GM23248 (cell line): ENCODE measurements around the gene LDB2. TPM values are rescaled to one million over a fixed set of nuclear protein-coding genes. Genes with fewer than 3 reads are reported as not detected.

Source experiments
- DNase-seq: peaks from one replicate; pipeline ENCODE4 v3.0.0-alpha.2; 2015
- H2AFZ ChIP-seq: fragments of 200-600 bp; sonication (generic); 2 replicates; pipeline ENCODE4 v1.6.1; 2016; ENCODE audit warnings: antibody characterized with exemption
- H3F3A ChIP-seq: fragments of 200-600 bp; sonication (generic); 2 replicates; pipeline ENCODE4 v1.6.1; 2016; ENCODE audit warnings: mild to moderate bottlenecking, antibody characterized with exemption, mixed run types; ENCODE audit not compliant: insufficient read depth
- H3K27ac ChIP-seq: fragments of 200-600 bp; sonication (generic); 2 replicates; pipeline ENCODE4 v1.5.1; 2016; ENCODE audit warnings: mild to moderate bottlenecking
- H3K27me3 ChIP-seq: fragments of 200-600 bp; sonication (generic); replicated peaks from 2 replicates; pipeline ENCODE4 v1.6.1; 2016; ENCODE audit warnings: mild to moderate bottlenecking; ENCODE audit not compliant: insufficient read depth
- H3K36me3 ChIP-seq: fragments of 200-600 bp; sonication (generic); 2 replicates; pipeline ENCODE4 v1.6.1; 2016; ENCODE audit warnings: low read depth, mild to moderate bottlenecking
- H3K4me1 ChIP-seq: fragments of 200-600 bp; sonication (generic); 2 replicates; pipeline ENCODE4 v1.6.1; 2016; ENCODE audit warnings: mild to moderate bottlenecking; ENCODE audit not compliant: insufficient read depth
- H3K4me2 ChIP-seq: fragments of 200-600 bp; sonication (generic); one replicate; pipeline ENCODE4 v1.6.1; 2016; ENCODE audit warnings: mild to moderate bottlenecking; ENCODE audit not compliant: unreplicated experiment
- H3K4me3 ChIP-seq: fragments of 200-600 bp; sonication (generic); 2 replicates; pipeline ENCODE4 v1.5.1; 2016; ENCODE audit warnings: mild to moderate bottlenecking
- H3K79me2 ChIP-seq: fragments of 200-600 bp; sonication (generic); 2 replicates; pipeline ENCODE4 v1.6.1; 2016; ENCODE audit warnings: mild to moderate bottlenecking; ENCODE audit not compliant: insufficient read depth
- H3K9ac ChIP-seq: fragments of 200-600 bp; sonication (generic); 2 replicates; pipeline ENCODE4 v1.6.1; 2016; ENCODE audit warnings: mild to moderate bottlenecking
- H3K9me2 ChIP-seq: fragments of 200-600 bp; sonication (generic); 2 replicates; pipeline ENCODE4 v1.6.1; 2016; ENCODE audit warnings: mixed run types, mild to moderate bottlenecking, moderate library complexity; ENCODE audit not compliant: insufficient read depth
- H3K9me3 ChIP-seq: fragments of 200-600 bp; sonication (generic); one replicate; pipeline ENCODE4 v1.6.1; 2017; ENCODE audit warnings: low read depth
- H4K20me1 ChIP-seq: fragments of 200-600 bp; sonication (generic); 2 replicates; pipeline ENCODE4 v1.6.0; 2016; ENCODE audit not compliant: insufficient read depth
- EZH2 ChIP-seq: fragments of 200-600 bp; sonication (generic); IDR thresholded peaks from 2 replicates; pipeline ENCODE4 v1.6.1; 2018; ENCODE audit warnings: antibody characterized with exemption, mild to moderate bottlenecking; ENCODE audit not compliant: insufficient read depth, poor library complexity, severe bottlenecking
- EZH2phosphoT487 ChIP-seq: fragments of 200-600 bp; sonication (generic); IDR thresholded peaks from 2 replicates; pipeline ENCODE4 v1.6.1; 2018; ENCODE audit warnings: antibody characterized with exemption, moderate library complexity, mild to moderate bottlenecking, low read depth; ENCODE audit not compliant: insufficient read depth
- WGBS, 2 experiments: methylation state at CpG; one replicate each; pipeline ENCODE4 v1.1.6; 2015 to 2017; ENCODE audit warnings: low lambda C conversion rate in 2 of 2, low coverage in 1 of 2; ENCODE audit errors: missing lambda C conversion rate in 2 of 2; 5-methylcytosine and 5-hydroxymethylcytosine counted together
- in situ Hi-C: fragments of 300-500 bp; cut with MboI; formaldehyde crosslinking; loops from 2 replicates; pipeline ENCODE4 v1.15.0; 2020
- polyA plus RNA-seq: library from polyadenylated mRNA; unstranded; fragments of >200 nt; fragmentation: Nextera tagmentation; extraction: Ambion mirVana; gene quantifications from 2 replicates; pipeline ENCODE4 v1.2.1, GENCODE V29; 2016
- total RNA-seq: library from RNA; depleted of rRNA; stranded (reverse); fragments of >200 nt; shearing (Covaris generic); gene quantifications from 2 replicates; pipeline ENCODE4 v1.2.3, GENCODE V29; 2014

Gene LDB2
- total and polyA plus RNA-seq, 2 experiments from 2014 or later: 52.8 to 76.6 TPM

- H3K27ac ChIP-seq: peak overlapping the region; percentile 95
- no peaks in the 10 kb centered on the region for H4K20me1 ChIP-seq
- H3K79me2 ChIP-seq: peaks cover 38% of the 10 kb centered on the region
- peak; percentile 90 for DNase-seq
- H3K4me2 ChIP-seq: peak overlapping the region; percentile 79
- H3K36me3 ChIP-seq: no peaks in the 10 kb centered on the region
- peaks cover 19% of the 10 kb centered on the region for H3F3A ChIP-seq
- in situ Hi-C loops: no loop called here
- H3K9me3 ChIP-seq: no peaks in the 10 kb centered on the region
- H3K27me3 ChIP-seq: no peaks in the 10 kb centered on the region
- H2AFZ ChIP-seq: no peak overlapping the region
- peak overlapping the region; percentile 66 for H3K9ac ChIP-seq
- WGBS, 2 experiments: 5 to 8% methylated on average over 6 of the region's 6 CpGs
- TF ChIP-seq EZH2phosphoT487: no peak
- TF ChIP-seq EZH2: no peak
- peak overlapping the region; percentile 43 for H3K4me3 ChIP-seq
- peaks cover 28% of the 10 kb centered on the region for H3K4me1 ChIP-seq
- no peaks in the 10 kb centered on the region for H3K9me2 ChIP-seq
Observed at GRCh38 chr4:16627999-16628398, 270.4 kb downstream of the LDB2 start.

- in situ Hi-C loops: no loop called here
- no peaks in the 10 kb centered on the region for H3K9me3 ChIP-seq
- H2AFZ ChIP-seq: no peak overlapping the region
- WGBS, 2 experiments: 0% methylated on average over 5 of the region's 5 CpGs
- H3K27ac ChIP-seq: peak overlapping the region; percentile 95
- H3F3A ChIP-seq: peaks cover 19% of the 10 kb centered on the region
- no peak for TF ChIP-seq EZH2
- no peak for TF ChIP-seq EZH2phosphoT487
- no peaks in the 10 kb centered on the region for H4K20me1 ChIP-seq
- peak overlapping the region; percentile 79 for H3K4me2 ChIP-seq
- DNase-seq: peak; percentile 96
- no peaks in the 10 kb centered on the region for H3K9me2 ChIP-seq
- H3K79me2 ChIP-seq: peaks cover 46% of the 10 kb centered on the region
- H3K9ac ChIP-seq: peak overlapping the region; percentile 66
- H3K4me1 ChIP-seq: peaks cover 28% of the 10 kb centered on the region
- H3K4me3 ChIP-seq: peak overlapping the region; percentile 43
- no peaks in the 10 kb centered on the region for H3K27me3 ChIP-seq
- no peaks in the 10 kb centered on the region for H3K36me3 ChIP-seq
Observed at GRCh38 chr4:16626945-16627344, 271.5 kb downstream of the LDB2 start.

DNA sequence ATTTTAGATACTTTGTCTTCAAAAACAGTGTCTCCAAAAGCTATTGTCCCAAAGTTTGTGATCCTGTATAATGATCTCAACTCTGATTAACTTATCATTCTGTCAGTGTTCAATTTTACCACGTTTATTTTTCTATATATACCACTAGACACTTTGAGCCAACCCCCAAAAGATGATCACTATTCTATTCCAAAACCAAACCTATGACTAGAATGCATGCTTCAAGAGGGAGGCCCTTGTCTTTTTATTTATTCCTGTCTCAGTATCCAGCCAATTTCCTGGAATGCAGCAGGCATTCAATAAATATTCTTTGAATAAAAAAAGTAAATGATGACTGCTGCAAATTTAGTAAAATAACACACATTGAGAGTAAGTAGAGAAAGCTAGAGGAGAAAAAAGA, 275.6 kb downstream of the LDB2 start:
- H4K20me1 ChIP-seq: no peaks in the 10 kb centered on the region
- H2AFZ ChIP-seq: no peak overlapping the region
- H3K27ac ChIP-seq: no peak overlapping the region
- no peaks in the 10 kb centered on the region for H3K9me3 ChIP-seq
- H3K27me3 ChIP-seq: no peaks in the 10 kb centered on the region
- H3F3A ChIP-seq: peaks cover 17% of the 10 kb centered on the region
- peaks cover 17% of the 10 kb centered on the region for H3K4me1 ChIP-seq
- no peak overlapping the region for H3K4me2 ChIP-seq
- H3K4me3 ChIP-seq: no peak overlapping the region
- 39 to 46% methylated on average over 1 of the region's 1 CpG for WGBS, 2 experiments
- peaks cover 36% of the 10 kb centered on the region for H3K79me2 ChIP-seq
- TF ChIP-seq EZH2: no peak
- H3K36me3 ChIP-seq: no peaks in the 10 kb centered on the region
- H3K9ac ChIP-seq: no peak overlapping the region
- no peaks in the 10 kb centered on the region for H3K9me2 ChIP-seq
- in situ Hi-C loops: no loop called here
- DNase-seq: no peak

- peaks cover 61% of the 10 kb centered on the region for H3K79me2 ChIP-seq
- TF ChIP-seq EZH2phosphoT487: no peak
- TF ChIP-seq EZH2: no peak
- in situ Hi-C loops: no loop called here
- H3K9me2 ChIP-seq: no peaks in the 10 kb centered on the region
- H3F3A ChIP-seq: no peaks in the 10 kb centered on the region
- H3K9ac ChIP-seq: no peak overlapping the region
- H3K9me3 ChIP-seq: no peaks in the 10 kb centered on the region
- H3K27me3 ChIP-seq: no peaks in the 10 kb centered on the region
- DNase-seq: peak; percentile 66
- peak overlapping the region; percentile 39 for H3K4me3 ChIP-seq
- no peaks in the 10 kb centered on the region for H3K36me3 ChIP-seq
- H3K4me1 ChIP-seq: no peaks in the 10 kb centered on the region; the same call in 1 of the 2 replicates
- peak overlapping the region; percentile 39 for H2AFZ ChIP-seq
- no peak overlapping the region for H3K27ac ChIP-seq
- WGBS, 2 experiments: 53 to 54% methylated on average over 5 of the region's 5 CpGs
- peak overlapping the region; percentile 54 for H3K4me2 ChIP-seq
- H4K20me1 ChIP-seq: no peaks in the 10 kb centered on the region
Observed at GRCh38 chr4:16617435-16617834, 281.0 kb downstream of the LDB2 start.

DNA sequence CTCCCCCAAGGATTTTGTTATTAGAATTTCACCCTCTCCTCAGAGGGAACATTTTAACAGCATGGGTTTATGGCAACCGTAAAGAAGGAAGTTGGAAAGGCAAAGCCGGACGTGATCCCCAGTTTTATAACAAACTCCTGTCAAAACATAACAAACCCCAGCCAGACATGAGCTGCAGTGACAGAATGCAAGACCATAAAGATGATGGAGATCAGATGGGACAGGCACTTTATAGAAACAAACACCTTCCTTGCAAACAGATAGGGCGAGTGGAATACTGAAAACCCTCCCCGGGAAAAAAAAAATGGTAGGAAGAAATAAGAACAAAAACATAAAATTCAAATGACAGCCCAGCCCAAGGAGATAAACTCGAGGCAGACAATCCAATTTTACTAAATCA, 281.4 kb downstream of the LDB2 start:
- Histone ChIP-seq H3K9me3 (no peaks in the 10 kb centered on the region), H3K79me2 (peaks cover 61% of the 10 kb centered on the region), H3F3A (no peaks in the 10 kb centered on the region), H3K4me2 (peak overlapping the region; percentile 54), H3K36me3 (no peaks in the 10 kb centered on the region), H3K9me2 (no peaks in the 10 kb centered on the region), H3K27ac (no peak overlapping the region), H3K4me3 (peak overlapping the region; percentile 39), H3K27me3 (no peaks in the 10 kb centered on the region), H3K4me1 (no peaks in the 10 kb centered on the region; the same call in 1 of the 2 replicates), H3K9ac (no peak overlapping the region), H4K20me1 (no peaks in the 10 kb centered on the region), H2AFZ (peak overlapping the region; percentile 39)
- DNase-seq: no peak
- WGBS, 2 experiments: 26 to 30% methylated on average over 6 of the region's 6 CpGs
- in situ Hi-C loops: no loop called here
- TF ChIP-seq EZH2phosphoT487: no peak
- no peak for TF ChIP-seq EZH2
